ENCODE results near the gene GPALPP1. TPM values are rescaled to one million over a fixed set of nuclear protein-coding genes. Genes with fewer than 3 reads are reported as not detected.

Gene GPALPP1
- total RNA-seq, 1 donor from 2014 or later: 18.5 TPM

DNA sequence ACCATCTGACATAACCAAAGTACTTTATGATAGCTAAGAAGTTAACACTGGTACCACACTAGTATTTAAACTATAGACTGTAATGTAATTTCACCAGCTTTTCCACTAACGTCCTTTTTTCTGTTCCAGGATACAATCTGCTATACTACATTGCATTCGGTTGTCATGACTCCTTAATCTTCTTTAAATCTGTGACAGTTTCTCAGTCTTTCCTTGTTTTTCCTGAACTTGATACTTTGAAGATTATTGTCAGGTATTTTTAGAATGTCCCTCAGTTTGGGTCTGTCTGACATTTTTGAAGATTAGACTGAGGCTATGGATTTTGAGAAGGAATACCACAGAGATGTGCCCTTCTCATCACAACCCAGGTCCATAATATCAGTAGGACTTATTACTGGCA, 36.7 kb upstream of the GPALPP1 start:
- FAIRE-seq (no peak), DNase-seq (ENCODE audit: low read depth) (no peak)
- TF ChIP-seq, protein P1, sequence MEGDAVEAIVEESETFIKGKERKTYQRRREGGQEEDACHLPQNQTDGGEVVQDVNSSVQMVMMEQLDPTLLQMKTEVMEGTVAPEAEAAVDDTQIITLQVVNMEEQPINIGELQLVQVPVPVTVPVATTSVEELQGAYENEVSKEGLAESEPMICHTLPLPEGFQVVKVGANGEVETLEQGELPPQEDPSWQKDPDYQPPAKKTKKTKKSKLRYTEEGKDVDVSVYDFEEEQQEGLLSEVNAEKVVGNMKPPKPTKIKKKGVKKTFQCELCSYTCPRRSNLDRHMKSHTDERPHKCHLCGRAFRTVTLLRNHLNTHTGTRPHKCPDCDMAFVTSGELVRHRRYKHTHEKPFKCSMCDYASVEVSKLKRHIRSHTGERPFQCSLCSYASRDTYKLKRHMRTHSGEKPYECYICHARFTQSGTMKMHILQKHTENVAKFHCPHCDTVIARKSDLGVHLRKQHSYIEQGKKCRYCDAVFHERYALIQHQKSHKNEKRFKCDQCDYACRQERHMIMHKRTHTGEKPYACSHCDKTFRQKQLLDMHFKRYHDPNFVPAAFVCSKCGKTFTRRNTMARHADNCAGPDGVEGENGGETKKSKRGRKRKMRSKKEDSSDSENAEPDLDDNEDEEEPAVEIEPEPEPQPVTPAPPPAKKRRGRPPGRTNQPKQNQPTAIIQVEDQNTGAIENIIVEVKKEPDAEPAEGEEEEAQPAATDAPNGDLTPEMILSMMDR (IDR thresholded peaks at IDR 0.05; ENCODE audit: insufficient read depth, low read depth, low read length): no peak
- no peak for TF ChIP-seq EZH2 (IDR thresholded peaks at IDR 0.05; ENCODE audit: insufficient read depth, low read length)
- Histone ChIP-seq H3K79me2 (ENCODE audit: insufficient read depth, low read length) (peaks cover 6% of the 10 kb centered on the region), H3K36me3 (ENCODE audit: insufficient read depth, low read length) (no peaks in the 10 kb centered on the region), H2AFZ (ENCODE audit: low read depth, low read length) (no peak overlapping the region), H3K27me3 (ENCODE audit: insufficient read depth, low read length) (no peaks in the 10 kb centered on the region), H3K4me3 (ENCODE audit: insufficient read depth, low read depth, low read length) (no peak overlapping the region), H4K20me1 (ENCODE audit: insufficient read depth, low read length) (no peaks in the 10 kb centered on the region), H3K9ac (ENCODE audit: low read length) (no peak overlapping the region), H3K4me1 (ENCODE audit: insufficient read depth, low read length) (peaks cover 7% of the 10 kb centered on the region), H3K4me2 (ENCODE audit: low read length) (no peak overlapping the region), H3K9me3 (ENCODE audit: insufficient read depth, low read depth, low read length) (no peaks in the 10 kb centered on the region), H3K27ac (ENCODE audit: low read depth, low read length) (no peak overlapping the region)
- H3K4me1 Mint-ChIP-seq (ENCODE audit: low read depth, unreplicated experiment): peaks cover 13% of the 10 kb centered on the region
- H3K36me3 Mint-ChIP-seq (ENCODE audit: low read depth, unreplicated experiment): peaks cover 3% of the 10 kb centered on the region
- H3K27ac Mint-ChIP-seq (ENCODE audit: unreplicated experiment): no peak overlapping the region
- H3K27me3 Mint-ChIP-seq (ENCODE audit: low read depth, unreplicated experiment): no peaks in the 10 kb centered on the region
- H3K9me3 Mint-ChIP-seq (ENCODE audit: unreplicated experiment): peaks cover 1% of the 10 kb centered on the region
- no peak overlapping the region for H3K4me3 Mint-ChIP-seq (ENCODE audit: unreplicated experiment)

DNA sequence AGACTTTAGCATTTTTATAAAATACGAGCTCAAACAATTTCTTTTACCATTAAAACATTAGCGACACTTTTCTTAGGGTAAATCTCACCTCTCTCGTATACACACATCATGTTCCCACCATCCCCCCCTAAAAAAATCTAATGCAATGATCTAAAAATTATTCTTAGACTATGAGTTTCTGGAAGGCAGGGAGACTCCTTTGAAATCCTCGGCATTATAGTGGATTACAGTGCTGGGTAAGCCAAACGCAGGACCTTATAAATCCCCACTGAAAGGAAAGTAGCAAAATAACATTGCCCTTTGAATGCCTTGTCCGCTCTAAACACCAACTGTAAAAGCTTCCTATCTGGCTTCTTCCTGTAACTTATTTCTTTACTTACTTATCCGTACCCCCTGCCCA, 35.1 kb upstream of the GPALPP1 start:
- Mint-ChIP-seq H3K27ac (ENCODE audit: unreplicated experiment) (no peak overlapping the region), H3K36me3 (ENCODE audit: low read depth, unreplicated experiment) (no peaks in the 10 kb centered on the region), H3K4me3 (ENCODE audit: unreplicated experiment) (peak overlapping the region; percentile 5), H3K27me3 (ENCODE audit: low read depth, unreplicated experiment) (no peaks in the 10 kb centered on the region), H3K4me1 (ENCODE audit: low read depth, unreplicated experiment) (peaks cover 13% of the 10 kb centered on the region), H3K9me3 (ENCODE audit: unreplicated experiment) (peaks cover 1% of the 10 kb centered on the region)
- TF ChIP-seq, protein P1 (IDR thresholded peaks at IDR 0.05; ENCODE audit: insufficient read depth, low read depth, low read length): no peak
- no peak for TF ChIP-seq EZH2 (IDR thresholded peaks at IDR 0.05; ENCODE audit: insufficient read depth, low read length)
- peaks cover 6% of the 10 kb centered on the region for H3K79me2 ChIP-seq (ENCODE audit: insufficient read depth, low read length)
- H3K9ac ChIP-seq (ENCODE audit: low read length): no peak overlapping the region
- no peaks in the 10 kb centered on the region for H3K27me3 ChIP-seq (ENCODE audit: insufficient read depth, low read length)
- peaks cover 7% of the 10 kb centered on the region for H3K4me1 ChIP-seq (ENCODE audit: insufficient read depth, low read length)
- no peak overlapping the region for H3K27ac ChIP-seq (ENCODE audit: low read depth, low read length)
- H3K36me3 ChIP-seq (ENCODE audit: insufficient read depth, low read length): peaks cover 4% of the 10 kb centered on the region
- no peaks in the 10 kb centered on the region for H4K20me1 ChIP-seq (ENCODE audit: insufficient read depth, low read length)
- H3K9me3 ChIP-seq (ENCODE audit: insufficient read depth, low read depth, low read length): no peaks in the 10 kb centered on the region
- DNase-seq (ENCODE audit: low read depth): no peak
- no peak overlapping the region for H3K4me3 ChIP-seq (ENCODE audit: insufficient read depth, low read depth, low read length)
- FAIRE-seq: no peak
- H3K4me2 ChIP-seq (ENCODE audit: low read length): no peak overlapping the region
- no peak overlapping the region for H2AFZ ChIP-seq (ENCODE audit: low read depth, low read length)

DNA sequence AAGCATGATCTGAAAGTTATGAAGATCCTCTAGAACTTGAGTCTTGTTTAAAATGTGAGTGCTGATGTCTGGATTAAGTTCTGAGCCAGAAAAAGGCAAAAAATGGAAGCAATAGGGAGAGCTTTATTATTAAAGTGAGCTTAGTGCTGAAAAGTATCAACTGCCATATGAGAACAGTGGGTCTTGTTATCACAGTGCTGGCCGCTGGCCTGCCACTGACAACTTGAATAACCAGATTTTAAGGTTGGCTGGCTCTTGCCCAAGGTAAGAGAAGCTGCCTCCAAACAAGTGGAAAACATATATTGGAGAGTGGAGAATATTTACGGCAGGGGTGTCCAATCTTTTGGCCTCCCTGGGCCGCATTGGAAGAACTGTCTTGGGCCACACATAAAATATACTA, 33.9 kb upstream of the GPALPP1 start:
- Histone ChIP-seq H3K4me2 (ENCODE audit: low read length) (no peak overlapping the region), H3K9me3 (ENCODE audit: insufficient read depth, low read depth, low read length) (no peaks in the 10 kb centered on the region), H3K36me3 (ENCODE audit: insufficient read depth, low read length) (peaks cover 5% of the 10 kb centered on the region), H3K79me2 (ENCODE audit: insufficient read depth, low read length) (peaks cover 6% of the 10 kb centered on the region), H3K4me3 (ENCODE audit: insufficient read depth, low read depth, low read length) (no peak overlapping the region), H3K9ac (ENCODE audit: low read length) (no peak overlapping the region), H3K27ac (ENCODE audit: low read depth, low read length) (no peak overlapping the region), H2AFZ (ENCODE audit: low read depth, low read length) (no peak overlapping the region), H3K27me3 (ENCODE audit: insufficient read depth, low read length) (no peaks in the 10 kb centered on the region), H3K4me1 (ENCODE audit: insufficient read depth, low read length) (peaks cover 7% of the 10 kb centered on the region), H4K20me1 (ENCODE audit: insufficient read depth, low read length) (no peaks in the 10 kb centered on the region)
- Mint-ChIP-seq H3K27ac (ENCODE audit: unreplicated experiment) (no peak overlapping the region), H3K4me3 (ENCODE audit: unreplicated experiment) (no peak overlapping the region), H3K27me3 (ENCODE audit: low read depth, unreplicated experiment) (no peaks in the 10 kb centered on the region), H3K36me3 (ENCODE audit: low read depth, unreplicated experiment) (peaks cover 2% of the 10 kb centered on the region), H3K4me1 (ENCODE audit: low read depth, unreplicated experiment) (peaks cover 10% of the 10 kb centered on the region), H3K9me3 (ENCODE audit: unreplicated experiment) (peaks cover 1% of the 10 kb centered on the region)
- FAIRE-seq: no peak
- DNase-seq (ENCODE audit: low read depth): no peak
- TF ChIP-seq, protein P1 (IDR thresholded peaks at IDR 0.05; ENCODE audit: insufficient read depth, low read depth, low read length): no peak
- TF ChIP-seq EZH2 (IDR thresholded peaks at IDR 0.05; ENCODE audit: insufficient read depth, low read length): no peak
